Cardiac muscle cell (in vitro differentiated cells and primary cell): ENCODE measurements around the gene CRAMP1. TPM values are rescaled to one million over a fixed set of nuclear protein-coding genes. Genes with fewer than 3 reads are reported as not detected.

ENCODE experiments used
- DNase-seq, 2 donors: peaks; one replicate each; pipeline versions ENCODE4 v3.0.0 to v3.0.0-alpha.2; 2010 to 2017; ENCODE audit warnings: low read depth in 1 of 2, low spot score in 1 of 2
- H3K27ac ChIP-seq: fragments of 200-600 bp; sonication (generic); 2 replicates; pipeline ENCODE4 v1.5.1; 2016
- H3K27me3 ChIP-seq: fragments of 200-600 bp; sonication (generic); 2 replicates; pipeline ENCODE4 v1.6.0; 2016; ENCODE audit warnings: control low read depth
- H3K36me3 ChIP-seq: fragments of 200-600 bp; sonication (generic); 2 replicates; pipeline ENCODE4 v1.5.1; 2016; ENCODE audit warnings: control low read depth
- H3K4me1 ChIP-seq: fragments of 200-600 bp; sonication (generic); 2 replicates; pipeline ENCODE4 v1.8.1; 2017; ENCODE audit warnings: low read depth, mild to moderate bottlenecking, mixed run types
- H3K4me3 ChIP-seq: fragments of 200-600 bp; sonication (generic); 2 replicates; pipeline ENCODE4 v1.5.1; 2016; ENCODE audit warnings: mild to moderate bottlenecking
- H3K9me3 ChIP-seq: fragments of 200-600 bp; sonication (generic); 2 replicates; pipeline ENCODE4 v1.5.1; 2017; ENCODE audit warnings: low read depth, mild to moderate bottlenecking, control low read depth
- CTCF ChIP-seq: IDR thresholded peaks from 2 replicates; pipeline ENCODE4 v1.5.1; 2012; ENCODE audit warnings: low read depth, mild to moderate bottlenecking, low read length
- polyA plus RNA-seq: library from polyadenylated mRNA; unstranded; fragments of >200 nt; fragmentation: Nextera tagmentation; extraction: Ambion mirVana; gene quantifications from 2 replicates; pipeline ENCODE4 v1.2.1, GENCODE V29; 2016
- total RNA-seq: library from RNA; depleted of rRNA; stranded (reverse); fragments of >200 nt; gene quantifications from 2 replicates; pipeline ENCODE4 v1.2.3, GENCODE V29; 2016

The CRAMP1 gene
- total and polyA plus RNA-seq, 2 experiments from 2014 or later = 7.7 to 15.3 TPM

DNA sequence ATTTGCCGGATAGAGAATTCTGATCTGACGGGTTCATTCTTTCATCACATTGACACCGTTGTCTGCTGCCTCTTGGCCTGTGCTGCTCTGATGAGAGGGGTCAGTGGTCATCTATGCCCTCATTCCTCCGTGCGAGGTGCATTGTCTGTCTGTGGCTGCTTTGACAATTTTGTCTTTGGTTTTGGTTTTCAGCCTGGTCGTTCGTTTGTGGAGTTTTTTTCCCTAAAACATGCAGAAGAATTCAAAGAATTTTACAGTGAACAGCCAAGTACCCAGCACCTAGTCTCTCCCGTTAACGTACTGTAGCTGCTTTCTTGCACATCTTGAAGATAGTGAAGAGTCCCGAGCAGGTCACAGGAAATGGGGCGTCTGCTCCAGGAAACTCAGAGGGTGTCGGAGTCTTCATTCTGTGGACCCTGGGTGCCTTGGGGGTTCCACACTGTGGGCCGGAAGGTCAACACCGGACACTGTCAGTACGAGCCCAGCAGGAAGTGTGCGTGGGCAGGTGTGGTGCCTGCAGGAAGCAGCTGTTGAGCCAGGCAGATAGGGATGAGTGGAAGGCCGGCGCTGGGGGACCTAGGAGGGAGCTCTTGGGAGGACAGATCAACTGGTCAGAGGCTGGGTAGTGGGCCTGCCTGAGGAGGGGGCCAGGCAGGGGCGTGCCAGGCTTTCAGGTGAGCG is 28.2 kb downstream of the CRAMP1 start:
- Histone ChIP-seq H3K9me3 (no peaks in the 10 kb centered on the region), H3K36me3 (peaks cover 31% of the 10 kb centered on the region), H3K27ac (no peak overlapping the region), H3K4me1 (no peaks in the 10 kb centered on the region), H3K4me3 (no peak overlapping the region), H3K27me3 (no peaks in the 10 kb centered on the region)
- DNase-seq = no peak
- TF ChIP-seq CTCF = no peak

GRCh38 chr16:1641261-1641660 is 29.1 kb downstream of the CRAMP1 start:
- Histone ChIP-seq H3K27me3 (no peaks in the 10 kb centered on the region), H3K4me1 (no peaks in the 10 kb centered on the region), H3K4me3 (no peak overlapping the region), H3K36me3 (peaks cover 31% of the 10 kb centered on the region), H3K9me3 (no peaks in the 10 kb centered on the region), H3K27ac (no peak overlapping the region)
- no peak for DNase-seq
- no peak for TF ChIP-seq CTCF

GRCh38 chr16:1642148-1642547 is 30.0 kb downstream of the CRAMP1 start:
- no peaks in the 10 kb centered on the region for H3K4me1 ChIP-seq
- H3K4me3 ChIP-seq = no peak overlapping the region
- H3K36me3 ChIP-seq = peaks cover 31% of the 10 kb centered on the region
- H3K27me3 ChIP-seq = no peaks in the 10 kb centered on the region
- DNase-seq = no peak
- H3K9me3 ChIP-seq = no peaks in the 10 kb centered on the region
- TF ChIP-seq CTCF = no peak
- no peak overlapping the region for H3K27ac ChIP-seq

- no peaks in the 10 kb centered on the region for H3K9me3 ChIP-seq
- TF ChIP-seq CTCF = no peak
- no peak overlapping the region for H3K4me3 ChIP-seq
- H3K36me3 ChIP-seq = peaks cover 26% of the 10 kb centered on the region
- H3K27ac ChIP-seq = no peak overlapping the region
- H3K27me3 ChIP-seq = no peaks in the 10 kb centered on the region
- DNase-seq = no peak
- no peaks in the 10 kb centered on the region for H3K4me1 ChIP-seq
Observed at GRCh38 chr16:1642753-1643152, 30.6 kb downstream of the CRAMP1 start.

DNA sequence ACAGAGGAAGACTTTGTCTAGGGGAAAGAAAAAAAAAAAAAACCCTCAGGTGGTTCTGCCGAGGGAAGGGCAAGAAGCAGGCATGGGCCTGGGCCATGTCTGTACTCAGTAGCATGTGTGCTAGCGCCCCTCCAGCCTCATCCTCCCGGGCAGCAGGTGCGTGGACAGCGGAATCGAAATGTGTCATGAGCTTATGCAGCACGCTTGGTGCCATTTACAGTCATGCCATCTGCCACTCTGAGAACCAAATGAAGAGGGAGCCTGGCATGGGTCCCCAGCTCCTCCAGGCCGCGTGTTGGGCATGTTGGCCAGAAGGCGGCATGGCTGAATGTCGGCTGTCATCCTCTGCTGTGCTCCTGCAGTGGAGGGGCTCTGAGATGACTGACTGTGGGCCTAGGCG is 31.4 kb downstream of the CRAMP1 start:
- Histone ChIP-seq H3K4me1 (no peaks in the 10 kb centered on the region), H3K9me3 (no peaks in the 10 kb centered on the region), H3K4me3 (no peak overlapping the region), H3K27me3 (no peaks in the 10 kb centered on the region), H3K36me3 (peaks cover 18% of the 10 kb centered on the region), H3K27ac (no peak overlapping the region)
- DNase-seq = no peak
- TF ChIP-seq CTCF = no peak
